NCI-H2196 (cell line): ENCODE measurements around the gene PRIM2.
"Not testable (repeated sequence)": the region's sequence is repeated elsewhere in the genome, so short reads cannot be mapped to it uniquely, and the experiment has no call there.

Experiments
- DNase-seq: peaks from one replicate; lab custom pipeline; 2025; ENCODE audit not compliant: unreplicated experiment; lab: John Stamatoyannopoulos, UW

Gene PRIM2

DNA sequence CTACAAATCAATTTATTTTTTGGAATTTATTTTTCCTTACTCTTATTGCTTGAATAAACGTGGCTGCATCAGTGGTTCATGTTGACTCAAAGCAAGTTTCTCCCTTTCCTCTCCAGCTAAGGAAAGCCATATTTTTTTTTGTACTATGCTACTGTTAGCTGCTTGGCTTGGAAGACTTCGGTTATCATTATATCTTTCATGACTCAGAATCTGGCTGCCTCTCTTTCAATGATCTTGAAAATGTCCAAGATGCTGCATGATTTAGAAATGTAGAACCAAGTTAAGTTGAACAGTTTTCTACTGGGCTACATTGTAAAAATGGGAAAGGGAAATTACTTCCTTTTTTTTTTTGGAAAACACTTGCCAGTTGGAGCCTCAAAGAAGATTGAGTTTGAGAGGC lies 44.9 kb downstream of the PRIM2 start:
- not testable (repeated sequence) for DNase-seq

DNA sequence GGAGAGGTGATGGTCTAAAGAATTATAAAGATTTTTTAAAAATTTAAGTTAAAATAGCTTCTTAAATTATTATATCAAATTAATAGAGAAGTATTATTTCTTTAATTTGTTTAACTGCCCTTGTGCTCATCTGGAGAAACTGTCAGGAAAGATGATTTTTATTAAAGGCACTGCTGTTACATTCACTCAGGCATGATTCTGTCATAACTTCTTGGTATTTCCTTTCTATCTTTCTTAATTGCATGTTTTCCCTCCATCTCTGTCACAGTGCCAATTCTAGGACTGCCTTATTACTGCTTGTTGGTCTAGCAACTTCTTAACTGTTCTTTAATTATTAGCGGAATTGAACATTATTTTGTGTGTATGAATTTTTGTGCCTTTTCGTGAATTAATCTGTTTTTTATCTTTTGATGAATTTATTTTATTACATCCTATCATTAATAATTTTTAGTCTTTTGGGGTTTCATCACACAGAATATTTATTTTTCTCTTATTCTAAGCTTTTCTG lies 47.7 kb downstream of the PRIM2 start:
- not testable (repeated sequence) for DNase-seq

DNA sequence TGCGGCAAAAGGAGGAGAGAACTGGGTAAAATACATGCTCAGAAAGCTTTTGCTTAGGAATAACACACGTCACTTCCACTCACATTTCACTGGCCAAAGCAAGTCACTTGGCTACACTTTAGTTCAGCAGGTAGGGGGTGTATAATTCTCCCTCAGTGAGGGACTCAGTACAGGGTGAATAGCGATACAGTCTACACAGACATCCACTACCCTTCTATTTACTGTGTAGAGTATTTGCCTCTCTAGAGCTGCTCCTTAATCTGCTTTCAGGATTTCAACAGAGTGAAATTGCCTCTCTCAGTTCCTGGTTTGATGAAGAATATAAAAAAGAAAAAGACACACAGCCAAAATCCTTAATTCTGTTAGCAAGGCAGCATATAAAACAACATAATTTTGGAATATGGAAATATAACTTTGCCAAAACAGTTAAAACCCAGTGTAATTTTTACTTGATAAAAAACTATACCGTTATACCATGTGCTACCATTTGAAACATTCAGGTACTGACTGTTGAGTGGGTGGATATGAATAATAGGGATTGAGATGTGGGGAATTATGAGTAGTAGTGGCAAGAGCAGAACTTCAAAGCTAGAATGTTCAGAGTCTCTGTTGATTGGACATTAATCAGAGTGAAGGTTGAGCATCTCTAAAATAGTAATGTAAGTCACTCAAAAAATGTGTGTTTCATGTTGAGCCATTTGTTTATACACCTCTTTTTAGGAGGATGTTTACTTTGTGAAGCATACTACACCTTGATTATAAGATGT lies 51.7 kb downstream of the PRIM2 start:
- DNase-seq, result not testable (repeated sequence)

DNA sequence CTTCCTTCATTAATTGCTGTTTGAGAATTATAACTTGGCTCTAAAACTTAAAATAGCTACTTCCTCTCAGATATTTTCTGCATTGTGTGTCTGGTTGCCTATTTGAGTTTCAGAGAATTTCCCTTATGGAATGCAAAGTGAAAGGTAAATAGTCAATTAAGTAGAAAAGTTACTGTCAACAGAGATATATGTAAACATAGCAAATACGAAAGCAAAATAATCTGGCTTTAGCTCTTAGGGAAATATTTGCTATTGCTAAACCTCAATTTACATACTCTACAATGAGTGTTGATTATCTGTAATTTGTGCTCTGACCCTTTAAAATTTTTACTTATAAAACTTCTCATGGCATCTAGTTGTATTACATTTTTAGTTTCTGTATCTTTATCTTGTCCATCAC lies 54.3 kb downstream of the PRIM2 start:
- DNase-seq, result not testable (repeated sequence)

DNA sequence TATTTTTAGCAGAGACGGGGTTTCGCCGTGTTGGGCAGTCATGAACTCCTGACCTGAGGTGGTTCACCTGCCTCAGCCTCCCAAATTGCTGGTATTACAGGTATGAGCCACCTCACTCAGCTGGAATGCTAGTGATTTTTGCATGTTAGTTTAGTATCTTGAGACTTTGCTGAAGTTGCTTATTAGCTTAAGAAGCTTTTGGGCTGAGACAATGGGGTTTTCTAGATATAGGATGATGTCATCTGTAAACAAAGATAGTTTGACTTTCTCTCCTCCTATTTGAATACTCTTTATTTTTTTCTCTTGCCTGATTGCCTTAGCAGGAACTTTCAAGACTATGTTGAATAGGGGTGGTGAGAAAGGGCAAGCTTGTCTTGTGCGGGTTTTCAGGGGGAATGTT lies 57.3 kb downstream of the PRIM2 start:
- not testable (repeated sequence) for DNase-seq

DNA sequence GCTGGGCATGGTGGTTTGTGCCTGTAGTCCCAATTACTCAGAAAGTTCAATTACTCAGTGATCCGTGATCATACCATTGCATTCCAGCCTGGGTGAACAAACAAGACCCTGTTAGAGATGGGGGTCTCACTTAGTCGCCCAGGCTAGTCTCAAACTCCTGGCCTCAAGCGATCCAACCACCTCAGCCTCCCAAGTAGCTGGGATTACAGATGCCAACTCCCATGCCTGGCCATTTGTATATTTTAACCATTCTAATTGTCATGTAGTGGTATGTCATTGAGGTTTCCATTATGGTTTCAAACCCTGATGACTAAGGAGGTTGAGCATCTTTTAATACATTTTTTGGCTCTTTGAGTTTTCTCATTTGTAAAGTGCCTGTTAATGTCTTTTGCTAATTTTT lies 58.7 kb downstream of the PRIM2 start:
- DNase-seq, result not testable (repeated sequence)

DNA sequence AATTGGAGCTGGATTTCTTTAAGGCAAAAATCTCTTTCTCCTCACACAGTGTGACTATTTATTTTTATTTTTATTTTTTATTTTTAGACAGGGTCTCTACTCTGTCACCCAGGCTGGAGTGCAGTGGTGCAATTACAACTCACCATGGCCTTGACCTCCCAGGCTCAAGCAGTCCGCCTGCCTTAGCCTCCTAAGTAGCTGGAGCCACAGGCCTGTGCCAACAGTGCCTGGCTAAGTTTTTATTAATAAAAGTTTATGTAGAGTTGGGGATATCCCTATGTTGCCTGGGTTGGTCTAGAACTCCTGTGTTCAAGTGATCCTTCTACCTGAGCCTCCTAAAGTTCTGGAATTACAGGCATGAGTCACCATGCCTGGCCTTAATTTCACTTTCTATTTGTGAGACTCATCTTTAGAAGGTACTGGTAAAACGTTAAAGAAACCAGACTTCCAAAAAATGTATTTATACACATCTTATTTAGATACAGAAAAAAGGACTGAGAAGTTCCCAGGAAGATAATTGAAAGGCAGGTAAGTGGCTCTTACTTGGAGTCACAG lies 71.7 kb downstream of the PRIM2 start:
- not testable (repeated sequence) for DNase-seq

DNA sequence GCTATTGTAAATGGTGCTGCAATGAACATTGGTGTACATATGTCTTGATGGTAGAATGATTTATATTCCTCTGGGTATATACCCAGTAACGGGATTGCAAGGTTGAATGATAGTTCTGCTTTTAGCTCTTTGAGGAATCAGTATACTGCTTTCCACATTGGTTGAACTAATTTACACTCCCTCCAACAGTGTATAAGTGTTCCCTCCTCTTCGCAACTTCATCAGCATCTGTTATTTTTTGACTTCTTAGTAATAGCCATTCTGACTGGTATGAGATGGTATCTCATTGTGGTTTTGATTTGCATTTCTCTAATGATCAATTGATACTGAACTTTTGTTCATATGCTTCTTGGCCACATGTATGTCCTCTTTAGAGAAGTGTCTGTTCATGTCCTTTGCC lies 73.4 kb downstream of the PRIM2 start:
- DNase-seq, result not testable (repeated sequence)

DNA sequence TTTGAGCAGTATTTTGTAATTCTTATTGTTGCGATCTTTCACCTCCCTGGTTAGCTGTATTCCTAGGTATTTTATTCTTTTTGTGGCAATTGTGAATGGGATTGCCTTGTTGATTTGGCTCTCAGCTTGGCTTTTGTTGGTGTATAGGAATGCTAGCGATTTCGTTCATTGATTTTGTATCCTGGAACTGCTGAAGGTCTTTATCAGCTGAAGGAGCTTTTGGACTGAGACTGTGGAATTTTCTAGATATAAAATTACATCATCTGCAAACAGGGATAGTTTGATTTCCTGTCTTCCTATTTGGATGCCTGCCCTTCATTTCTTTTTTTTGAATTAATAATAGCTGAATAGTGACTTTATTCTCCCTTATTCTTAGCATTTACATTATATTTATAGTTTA lies 74.6 kb downstream of the PRIM2 start:
- DNase-seq, result not testable (repeated sequence)

DNA sequence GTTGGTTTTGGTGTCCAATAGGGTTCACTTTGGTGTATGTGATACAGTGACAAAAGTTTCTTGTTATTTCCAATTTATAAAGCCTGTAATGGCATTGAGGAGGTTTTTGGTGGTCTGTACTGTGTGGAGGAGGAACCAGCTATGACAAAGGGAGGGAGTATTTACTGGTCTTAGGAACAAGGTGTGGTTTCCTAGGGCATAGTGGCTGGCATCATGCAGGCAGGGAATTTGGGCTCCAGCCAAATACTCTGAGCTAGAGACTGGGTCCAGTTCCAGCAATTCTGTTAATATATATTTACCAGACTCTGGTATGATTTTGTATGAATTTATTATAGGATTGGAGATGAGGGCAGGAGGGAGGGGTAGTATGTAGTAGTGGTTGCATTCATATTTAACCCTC lies 101.9 kb downstream of the PRIM2 start:
- peak; percentile 1 for DNase-seq

DNA sequence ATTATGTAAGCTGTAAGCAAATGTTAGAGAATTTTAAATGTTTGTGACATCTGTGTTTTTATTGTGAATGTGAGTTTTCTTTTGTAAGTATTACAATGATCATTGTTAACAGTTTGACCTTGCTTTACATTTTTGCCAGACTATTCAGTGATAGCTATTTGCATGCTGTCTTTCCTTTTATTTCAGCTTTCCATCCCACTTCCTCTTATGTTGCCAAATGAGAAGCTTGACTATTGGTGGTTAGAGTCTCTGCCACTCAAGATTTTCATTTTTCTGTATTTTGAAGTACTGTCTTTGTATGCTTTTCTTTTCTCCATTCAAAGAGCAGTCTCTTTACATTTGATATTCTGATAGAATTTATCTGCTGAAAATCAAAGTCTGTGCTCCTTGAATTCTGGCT lies 104.1 kb downstream of the PRIM2 start:
- DNase-seq, result no peak

DNA sequence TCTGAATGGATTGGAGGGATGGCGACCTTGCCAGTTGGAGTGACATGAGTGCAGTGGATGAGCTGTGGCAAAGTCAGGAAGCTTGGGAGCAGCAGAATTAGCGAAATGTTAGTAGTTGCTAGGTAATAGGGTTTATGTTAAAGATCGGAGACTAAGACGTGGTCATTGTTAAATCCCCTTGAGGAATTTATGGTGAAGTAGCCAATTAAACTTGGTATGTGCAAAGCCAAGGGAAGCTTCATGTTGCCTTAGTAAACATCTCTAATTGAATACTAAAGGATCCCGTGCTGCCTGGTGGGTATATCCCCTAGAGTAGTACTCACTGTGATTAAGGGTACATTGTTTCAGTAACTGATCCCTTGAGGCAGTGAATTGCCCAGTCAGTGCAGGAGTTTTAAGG lies 106.0 kb downstream of the PRIM2 start:
- DNase-seq, result no peak

DNA sequence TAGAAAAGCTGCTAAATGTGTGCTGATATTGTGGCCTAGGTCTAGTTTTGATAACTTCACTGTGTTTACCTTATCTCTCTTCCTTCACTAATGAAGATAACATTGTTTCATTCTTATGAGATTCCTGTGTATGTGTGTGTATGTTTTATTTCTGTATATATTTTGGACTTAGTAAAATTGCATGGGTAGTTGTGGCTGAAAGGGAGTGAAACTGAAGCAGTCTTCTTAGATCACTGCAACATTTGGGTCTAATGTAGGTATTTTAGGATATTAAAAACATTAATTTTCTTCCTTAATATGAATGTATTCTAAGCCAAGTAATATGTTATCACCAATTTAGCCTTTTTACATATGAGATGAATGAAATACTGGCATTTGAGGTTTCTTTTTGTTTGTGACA lies 114.3 kb downstream of the PRIM2 start:
- DNase-seq, result not testable (repeated sequence)

DNA sequence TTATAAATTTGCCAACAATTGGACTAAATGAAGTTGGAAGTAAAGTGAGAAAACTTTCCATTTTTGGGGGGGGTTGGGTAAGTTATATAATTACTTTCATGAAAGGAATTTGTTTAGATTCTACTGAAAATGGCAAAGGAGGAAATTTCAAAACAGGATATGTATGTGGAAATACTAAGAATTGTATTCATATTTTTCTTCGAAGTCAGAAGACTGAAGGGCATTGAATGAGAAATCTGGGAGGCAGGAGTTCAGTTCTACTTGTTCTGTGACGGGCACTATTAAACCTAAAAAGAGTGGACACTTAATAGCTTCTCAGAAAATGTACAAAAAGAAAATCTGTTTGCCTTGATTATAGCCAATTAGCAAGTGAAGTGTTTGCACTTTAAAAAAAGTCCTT lies 114.7 kb downstream of the PRIM2 start:
- DNase-seq, result no peak

DNA sequence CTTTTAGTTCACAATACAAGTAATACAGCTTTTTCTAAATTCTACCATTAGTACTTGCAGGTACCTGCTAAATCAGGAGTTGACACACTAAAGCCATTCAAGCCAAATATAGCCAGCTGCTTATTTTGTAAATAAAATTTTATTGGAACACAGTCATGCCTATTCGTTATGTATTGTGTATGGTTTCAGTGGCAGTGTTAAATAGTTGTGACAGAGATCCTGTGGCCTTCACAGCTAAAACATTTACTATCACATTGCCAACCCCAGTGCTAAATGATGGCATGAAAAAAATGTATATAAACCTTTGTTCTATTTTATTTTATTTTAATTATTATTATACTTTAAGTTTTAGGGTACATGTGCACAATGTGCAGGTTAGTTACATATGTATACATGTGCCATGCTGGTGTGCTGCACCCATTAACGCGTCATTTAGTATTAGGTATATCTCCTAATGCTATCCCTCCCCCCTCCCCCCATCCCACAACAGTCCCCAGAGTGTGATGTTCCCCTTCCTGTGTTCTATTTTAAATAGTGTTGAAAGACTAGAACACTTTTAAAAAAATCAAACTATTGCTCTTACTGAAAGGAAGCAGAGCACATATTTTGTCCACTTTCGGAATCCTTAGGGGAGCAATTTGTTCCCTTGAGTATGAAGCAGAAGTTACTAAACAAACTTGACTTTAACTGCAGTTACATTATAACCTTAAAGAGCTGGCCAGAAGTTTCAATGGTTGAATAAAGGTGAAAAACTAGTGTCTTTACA lies 115.7 kb downstream of the PRIM2 start:
- no peak for DNase-seq

DNA sequence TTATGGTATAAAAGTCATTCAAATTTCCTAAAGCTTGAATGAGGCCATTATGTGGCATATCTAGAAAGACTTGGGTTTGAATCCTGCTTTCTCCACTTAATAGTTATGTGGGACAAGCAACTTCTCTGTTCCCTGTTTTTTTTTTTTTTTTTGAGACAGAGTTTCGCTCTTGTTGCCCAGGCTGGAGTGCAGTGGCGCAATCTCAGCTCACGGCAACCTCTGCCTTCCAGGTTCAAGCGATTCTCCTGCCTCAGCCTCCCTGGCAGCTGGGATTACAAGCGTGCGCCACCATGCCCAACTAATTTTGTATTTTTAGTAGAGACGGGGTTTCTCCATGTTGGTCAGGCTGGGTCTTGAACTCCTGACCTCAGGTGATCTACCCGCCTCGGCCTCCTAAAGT lies 116.4 kb downstream of the PRIM2 start:
- not testable (repeated sequence) for DNase-seq

DNA sequence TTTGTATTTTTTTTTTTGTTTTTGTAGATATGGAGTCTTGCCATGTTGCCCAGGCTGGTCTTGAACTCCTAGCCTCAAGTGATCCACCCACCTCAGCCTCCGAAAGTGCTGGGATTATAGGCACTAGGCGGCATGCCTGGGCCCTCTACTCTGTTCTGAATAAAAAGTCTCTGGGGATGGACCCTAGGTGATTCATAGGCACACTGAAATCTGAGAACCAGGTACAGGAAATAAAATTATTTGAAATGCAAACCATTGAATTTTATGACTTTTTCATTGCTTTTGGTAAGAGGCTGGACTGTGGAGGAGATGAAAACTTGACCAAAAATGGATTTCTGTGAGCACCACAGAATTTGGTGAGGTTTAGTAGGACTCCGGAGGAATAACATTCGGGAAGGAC lies 117.5 kb downstream of the PRIM2 start:
- no peak for DNase-seq

DNA sequence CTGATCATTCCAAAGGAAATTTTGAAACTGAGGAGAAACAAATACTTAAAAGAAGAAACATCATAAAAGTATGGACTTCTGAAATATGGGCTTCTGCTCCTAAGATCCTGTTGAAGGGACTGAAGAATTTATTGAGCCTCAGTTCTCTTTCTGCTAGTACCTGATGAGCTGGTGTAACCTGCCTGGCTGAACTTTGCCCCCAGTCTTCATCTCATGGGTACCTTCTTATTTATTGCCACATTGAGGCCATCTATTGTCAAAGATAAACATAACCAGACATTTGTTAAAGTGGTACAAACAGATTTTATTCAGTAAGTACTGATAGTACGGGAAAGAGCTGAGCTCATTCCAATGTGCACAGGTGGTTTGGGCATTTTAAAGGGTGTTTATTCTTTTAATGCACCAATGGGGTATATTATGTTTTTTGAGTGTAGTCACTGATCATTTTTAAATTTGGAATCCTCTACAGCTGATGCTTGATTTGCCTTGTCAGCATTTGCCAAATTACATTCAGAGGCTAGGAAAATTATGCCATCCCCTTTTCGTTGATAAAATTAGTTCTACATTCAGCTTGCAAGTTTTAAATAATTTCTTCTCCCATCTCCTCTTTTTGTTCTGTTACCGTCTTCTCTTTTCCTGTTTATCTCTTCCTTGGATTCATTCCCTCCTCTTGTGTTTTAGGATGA lies 118.2 kb downstream of the PRIM2 start:
- no peak for DNase-seq

DNA sequence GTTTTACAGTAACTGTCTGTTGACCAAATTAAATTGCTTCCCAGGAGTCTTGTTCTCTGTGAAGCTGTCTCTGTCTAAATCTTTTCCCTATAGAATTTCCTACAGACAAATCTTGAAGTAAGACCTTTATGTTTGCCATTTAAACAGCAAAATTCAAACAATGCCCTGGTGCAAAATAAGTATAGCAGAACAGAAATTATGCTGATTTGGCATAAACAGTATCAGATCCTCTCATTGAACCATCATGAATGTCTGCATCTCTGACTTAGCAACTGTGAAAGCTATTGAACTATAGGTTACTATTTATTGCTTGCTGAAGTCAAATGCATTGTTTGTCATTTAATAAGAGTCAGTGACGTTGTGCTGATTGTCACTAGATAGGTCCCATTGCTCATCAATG lies 123.3 kb downstream of the PRIM2 start:
- DNase-seq, result not testable (repeated sequence)

DNA sequence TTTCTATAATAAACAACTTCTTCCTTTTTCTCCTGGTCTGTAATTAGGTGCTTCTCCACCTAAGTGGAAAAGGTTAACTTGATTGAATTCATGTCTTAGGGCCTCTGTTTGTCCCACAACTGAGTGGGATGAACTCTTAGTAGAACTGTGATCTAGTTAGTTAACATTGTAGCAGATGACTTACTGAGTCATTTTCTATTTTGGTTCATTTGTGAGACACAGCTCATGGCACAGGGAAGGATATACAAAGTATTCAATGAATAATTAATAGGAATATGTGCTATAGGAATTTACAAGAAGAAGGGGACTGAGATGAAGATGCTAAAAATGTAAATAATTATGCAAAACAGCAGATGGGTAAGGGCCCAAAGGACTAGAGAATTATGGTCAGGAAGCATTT lies 124.7 kb downstream of the PRIM2 start:
- not testable (repeated sequence) for DNase-seq

DNA sequence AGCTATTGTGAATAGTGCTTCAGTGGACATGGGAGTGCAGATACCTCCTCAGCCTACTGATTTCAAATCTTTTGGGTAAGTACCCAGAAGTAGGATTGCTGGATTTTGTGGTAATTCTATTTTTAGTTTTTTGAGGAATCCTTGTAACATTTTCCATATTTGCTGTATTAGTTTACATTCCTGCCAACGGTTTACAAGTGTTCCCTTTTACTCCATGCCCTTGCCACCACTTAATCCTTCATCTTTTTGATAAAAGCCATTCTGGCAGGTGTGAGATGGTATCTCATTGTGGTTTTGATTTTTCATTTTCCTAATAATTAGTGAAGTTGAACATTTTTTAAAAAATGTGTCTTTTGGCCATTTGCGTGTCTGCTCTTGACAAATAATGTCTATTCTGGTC lies 125.8 kb downstream of the PRIM2 start:
- DNase-seq, result not testable (repeated sequence)
